RWPE1 (cell line): ENCODE data around the gene TWIST2.

Experiments
- CTCF ChIA-PET: fragments of 350-600 bp; sonication (Branson Sonifier 250); formaldehyde crosslinking; extraction: SDS; loops from one replicate; lab custom pipeline; 2021; lab: Yijun Ruan, JAX
- POLR2A ChIA-PET: fragments of 400-600 bp; formaldehyde crosslinking; extraction: SDS; loops from one replicate; lab custom pipeline; 2020; ENCODE audit warnings: antibody characterized with exemption; ENCODE audit not compliant: low non-redundant PET; lab: Yijun Ruan, JAX
- DNase-seq: peaks from one replicate; pipeline ENCODE4 v3.0.0; 2012; ENCODE audit warnings: low spot score
- H3K27ac ChIP-seq: fragments of 450-650 bp; 2 replicates; pipeline ENCODE4 v1.5.1; 2017
- TF ChIP-seq, protein P1 (sequence below): fragments of 450-650 bp; conservative IDR thresholded peaks from 2 replicates; pipeline ENCODE4 v1.5.1; 2017; ENCODE audit warnings: low read depth, mild to moderate bottlenecking

The TWIST2 gene

DNA sequence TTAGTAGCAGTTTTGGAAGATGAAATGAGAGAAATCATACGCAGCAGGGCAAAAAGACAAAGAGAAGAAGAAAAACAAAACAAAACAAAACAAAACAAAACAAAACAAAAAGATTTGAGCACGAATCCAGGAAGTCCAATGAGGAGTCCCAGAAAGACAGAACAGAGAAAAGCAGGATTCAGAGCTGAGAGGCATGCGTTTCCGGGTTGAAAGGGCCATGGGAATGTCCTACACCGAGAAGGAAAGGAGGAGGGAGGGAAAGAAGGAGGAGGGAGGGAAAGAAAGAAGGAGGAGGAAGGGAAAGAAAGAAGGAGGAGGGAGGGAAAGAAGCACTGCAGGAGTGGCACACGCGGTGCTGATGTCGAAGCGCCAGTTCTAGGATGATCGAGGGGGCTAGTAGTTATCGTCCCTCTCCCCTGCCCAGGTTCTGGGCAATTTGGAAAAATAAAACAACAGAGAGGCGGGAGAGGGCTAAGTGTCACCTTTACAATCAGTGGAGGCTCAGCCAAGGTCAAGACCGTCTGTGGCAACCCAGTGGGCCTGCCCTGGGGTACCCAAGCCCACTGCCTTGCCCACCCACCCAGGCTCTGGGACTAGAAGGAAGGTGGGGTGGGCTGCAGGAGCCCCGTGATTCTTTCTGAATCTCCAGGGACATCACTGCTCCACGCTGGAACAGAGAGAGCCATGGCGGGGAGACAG, 68.4 kb downstream of the TWIST2 start:
- no peak for DNase-seq
- no peak overlapping the region; the same call in 1 of the 2 replicates for H3K27ac ChIP-seq
- CTCF ChIA-PET: no interaction called here
- POLR2A ChIA-PET: no interaction called here
- TF ChIP-seq, protein P1, sequence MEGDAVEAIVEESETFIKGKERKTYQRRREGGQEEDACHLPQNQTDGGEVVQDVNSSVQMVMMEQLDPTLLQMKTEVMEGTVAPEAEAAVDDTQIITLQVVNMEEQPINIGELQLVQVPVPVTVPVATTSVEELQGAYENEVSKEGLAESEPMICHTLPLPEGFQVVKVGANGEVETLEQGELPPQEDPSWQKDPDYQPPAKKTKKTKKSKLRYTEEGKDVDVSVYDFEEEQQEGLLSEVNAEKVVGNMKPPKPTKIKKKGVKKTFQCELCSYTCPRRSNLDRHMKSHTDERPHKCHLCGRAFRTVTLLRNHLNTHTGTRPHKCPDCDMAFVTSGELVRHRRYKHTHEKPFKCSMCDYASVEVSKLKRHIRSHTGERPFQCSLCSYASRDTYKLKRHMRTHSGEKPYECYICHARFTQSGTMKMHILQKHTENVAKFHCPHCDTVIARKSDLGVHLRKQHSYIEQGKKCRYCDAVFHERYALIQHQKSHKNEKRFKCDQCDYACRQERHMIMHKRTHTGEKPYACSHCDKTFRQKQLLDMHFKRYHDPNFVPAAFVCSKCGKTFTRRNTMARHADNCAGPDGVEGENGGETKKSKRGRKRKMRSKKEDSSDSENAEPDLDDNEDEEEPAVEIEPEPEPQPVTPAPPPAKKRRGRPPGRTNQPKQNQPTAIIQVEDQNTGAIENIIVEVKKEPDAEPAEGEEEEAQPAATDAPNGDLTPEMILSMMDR: no peak

DNA sequence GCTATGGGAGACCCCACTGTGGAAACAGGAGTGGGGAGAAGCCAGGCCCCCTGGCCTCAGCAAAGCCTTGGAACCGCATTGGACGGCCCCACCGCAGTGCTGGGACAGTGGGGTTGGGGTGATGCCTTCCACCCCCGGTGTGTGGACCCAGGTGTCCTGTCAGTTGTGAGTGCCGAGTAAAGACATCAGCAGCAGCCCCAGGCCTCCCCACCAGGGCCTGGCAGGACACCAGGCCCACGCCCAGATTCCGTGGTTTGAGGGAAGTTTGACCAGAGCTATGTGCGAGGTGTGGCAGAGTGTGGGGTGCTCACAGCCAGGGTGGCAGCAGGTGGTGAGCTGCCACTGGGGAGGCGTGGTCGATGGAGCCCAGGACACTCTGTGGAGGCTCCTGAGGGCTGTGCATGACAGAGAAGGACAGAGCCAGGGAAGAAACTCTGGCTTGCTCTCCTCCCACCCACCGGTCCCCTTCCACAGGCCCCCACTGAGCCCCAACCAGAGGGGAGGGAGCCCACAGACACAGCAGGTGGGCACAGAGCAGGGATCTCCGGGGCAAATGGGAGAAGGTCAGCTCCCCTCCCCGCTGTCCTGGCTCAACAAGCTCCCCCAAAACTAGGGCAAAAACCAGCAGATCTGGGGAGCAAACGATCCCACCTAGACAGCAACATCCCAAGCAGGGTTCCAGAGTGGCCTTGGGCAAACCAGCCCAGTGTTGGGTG, 69.1 kb downstream of the TWIST2 start:
- no peak for DNase-seq
- CTCF ChIA-PET: no interaction called here
- TF ChIP-seq, protein P1: no peak
- POLR2A ChIA-PET: no interaction called here
- H3K27ac ChIP-seq: no peak overlapping the region; the same call in 1 of the 2 replicates

DNA sequence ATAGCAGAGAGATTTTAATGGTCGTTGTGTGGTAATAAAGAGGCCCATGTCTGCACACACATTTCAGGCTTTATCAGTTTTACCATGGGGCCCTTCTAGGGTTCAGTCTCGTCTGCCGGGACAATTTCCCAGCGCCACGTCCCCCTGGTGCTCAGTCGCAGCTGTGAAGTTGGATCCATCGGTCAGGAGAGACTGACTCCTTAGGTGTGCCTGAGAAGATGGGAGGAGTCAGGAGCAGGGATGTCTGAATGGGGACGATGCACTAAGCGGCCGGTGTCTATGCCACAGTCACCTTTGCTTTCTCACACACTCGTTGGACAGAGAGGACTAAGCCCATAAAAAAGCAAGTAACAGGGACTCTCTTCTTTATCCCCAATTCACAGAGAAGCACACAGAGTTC, 71.4 kb downstream of the TWIST2 start:
- DNase-seq: no peak
- no peak overlapping the region for H3K27ac ChIP-seq
- ChIA-PET CTCF (no interaction called here), POLR2A (no interaction called here)
- TF ChIP-seq, protein P1: no peak

DNA sequence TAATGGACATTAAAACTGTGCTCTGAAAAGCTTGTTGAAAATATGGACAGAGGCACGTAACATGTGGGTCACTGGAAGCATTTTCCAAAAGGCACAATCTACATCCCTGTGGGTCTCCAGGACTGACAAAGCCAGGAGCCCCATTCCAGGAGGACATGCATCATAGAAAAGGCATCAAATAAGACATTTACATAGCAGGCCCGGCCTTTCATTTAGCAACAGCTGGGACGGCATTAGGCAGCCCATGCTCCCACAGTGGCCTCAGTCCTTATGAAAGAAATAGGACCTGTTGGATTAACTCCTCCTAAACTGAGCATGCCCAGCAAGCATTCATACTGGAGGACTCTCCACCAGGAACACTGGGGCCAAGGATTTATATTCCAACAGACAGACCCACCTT, 72.2 kb downstream of the TWIST2 start:
- DNase-seq: no peak
- H3K27ac ChIP-seq: no peak overlapping the region
- CTCF ChIA-PET: no interaction called here
- TF ChIP-seq, protein P1: no peak
- POLR2A ChIA-PET: no interaction called here

DNA sequence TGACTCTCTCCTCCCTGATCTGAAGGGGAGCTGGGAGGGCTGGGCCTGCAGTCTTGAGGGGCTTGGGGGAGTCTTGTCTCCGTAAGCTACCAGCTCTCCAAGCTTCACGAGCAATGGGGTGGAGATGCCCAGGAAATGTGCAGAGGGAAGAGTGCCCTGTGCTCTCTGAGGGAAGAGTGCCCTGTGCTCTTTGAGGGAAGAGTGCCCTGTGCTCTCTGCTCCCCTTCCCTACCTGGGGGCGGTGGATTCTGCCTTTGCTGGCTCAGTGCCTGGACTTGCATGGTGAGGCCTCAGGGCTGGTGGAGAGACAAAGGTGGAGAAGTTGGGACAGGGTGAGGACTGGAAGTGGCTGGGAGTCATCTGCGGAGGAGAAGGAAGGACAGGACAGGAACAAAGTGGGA, 72.7 kb downstream of the TWIST2 start:
- peak; percentile 22 for DNase-seq
- ChIA-PET CTCF (no interaction called here), POLR2A (no interaction called here)
- TF ChIP-seq, protein P1: no peak
- H3K27ac ChIP-seq: no peak overlapping the region

DNA sequence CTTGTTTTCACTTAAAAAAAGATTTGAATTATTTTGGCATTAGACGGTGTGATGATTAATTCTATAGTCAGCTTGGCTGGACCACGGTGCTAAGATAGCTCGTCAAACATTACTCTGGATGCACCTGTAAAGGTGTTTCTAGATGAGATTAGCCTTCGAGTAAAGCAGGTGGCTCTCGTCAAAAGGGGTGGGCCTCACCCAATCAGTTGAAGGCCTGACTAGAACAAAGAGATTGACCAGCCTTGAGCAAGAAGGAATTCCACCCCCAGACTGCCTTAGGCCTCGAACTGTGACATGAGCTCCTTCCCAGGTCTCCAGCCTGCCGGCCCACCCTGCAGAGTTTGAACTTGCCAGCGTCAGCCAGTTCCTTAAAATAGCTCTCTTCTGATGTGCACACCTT, 73.4 kb downstream of the TWIST2 start:
- TF ChIP-seq, protein P1: no peak
- no peak for DNase-seq
- no peak overlapping the region for H3K27ac ChIP-seq
- POLR2A ChIA-PET: no interaction called here
- CTCF ChIA-PET: no interaction called here
